GM23338 (cell line): ENCODE results near the gene TKFC. TPM values are rescaled to one million over a fixed set of nuclear protein-coding genes. Genes with fewer than 3 reads are reported as not detected.

Experiments used
- ATAC-seq: fragments of 200-7000 bp; cut with Tn5 transposase; 3 replicates; pipeline ENCODE4 v1.9.1; 2020
- DNase-seq: peaks from one replicate; pipeline ENCODE4 v3.0.0-alpha.2; 2015; ENCODE audit warnings: low spot score
- H2AFZ ChIP-seq: fragments of 200-600 bp; sonication (generic); 2 replicates; pipeline ENCODE4 v1.8.0; 2016; ENCODE audit warnings: antibody characterized with exemption, mild to moderate bottlenecking, moderate library complexity
- H3F3A ChIP-seq: fragments of 200-600 bp; sonication (generic); replicated peaks from 2 replicates; pipeline ENCODE4 v1.8.0; 2017; ENCODE audit warnings: antibody characterized with exemption, mixed run types, low read depth
- H3K27ac ChIP-seq: fragments of 200-600 bp; sonication (generic); 2 replicates; pipeline ENCODE4 v1.6.1; 2016; ENCODE audit warnings: low read depth
- H3K27me3 ChIP-seq: fragments of 200-600 bp; sonication (generic); 2 replicates; pipeline ENCODE4 v1.8.0; 2016; ENCODE audit warnings: mild to moderate bottlenecking, mixed run types, moderate library complexity; ENCODE audit not compliant: insufficient read depth
- H3K36me3 ChIP-seq: fragments of 200-600 bp; sonication (generic); 2 replicates; pipeline ENCODE4 v1.8.0; 2016; ENCODE audit warnings: mild to moderate bottlenecking; ENCODE audit not compliant: insufficient read depth
- H3K4me1 ChIP-seq: fragments of 200-600 bp; sonication (generic); 2 replicates; pipeline ENCODE4 v1.8.0; 2016; ENCODE audit warnings: mild to moderate bottlenecking, moderate library complexity; ENCODE audit not compliant: insufficient read depth
- H3K4me2 ChIP-seq: fragments of 200-600 bp; sonication (generic); 2 replicates; pipeline ENCODE4 v1.7.1; 2017; ENCODE audit warnings: mixed run types
- H3K4me3 ChIP-seq: fragments of 200-600 bp; sonication (generic); 2 replicates; pipeline ENCODE4 v1.6.1; 2016; ENCODE audit warnings: mixed run types
- H3K79me2 ChIP-seq: fragments of 200-600 bp; sonication (generic); replicated peaks from 2 replicates; pipeline ENCODE4 v1.8.0; 2017; ENCODE audit warnings: mild to moderate bottlenecking; ENCODE audit not compliant: insufficient read depth
- H3K9me2 ChIP-seq: fragments of 200-600 bp; sonication (generic); 2 replicates; pipeline ENCODE4 v1.8.0; 2017; ENCODE audit not compliant: insufficient read depth
- H4K20me1 ChIP-seq: fragments of 200-600 bp; sonication (generic); replicated peaks from 2 replicates; pipeline ENCODE4 v1.8.0; 2017; ENCODE audit warnings: mild to moderate bottlenecking; ENCODE audit not compliant: insufficient read depth
- H3K27ac Mint-ChIP-seq: 2 replicates; pipeline ENCODE4 v1.8.0; 2020; ENCODE audit warnings: inconsistent platforms, mild to moderate bottlenecking, moderate library complexity, mixed read lengths
- H3K27me3 Mint-ChIP-seq: 3 replicates; pipeline ENCODE4 v1.8.0; 2022; ENCODE audit warnings: low read depth, mild to moderate bottlenecking, moderate library complexity, mixed read lengths, inconsistent platforms; ENCODE audit not compliant: insufficient read depth, poor library complexity
- H3K36me3 Mint-ChIP-seq: 3 replicates; pipeline ENCODE4 v1.8.0; 2021; ENCODE audit warnings: low read depth, mild to moderate bottlenecking, inconsistent platforms, moderate library complexity, mixed read lengths
- H3K4me1 Mint-ChIP-seq: 3 replicates; pipeline ENCODE4 v1.8.0; 2020; ENCODE audit warnings: mild to moderate bottlenecking, inconsistent platforms, mixed read lengths
- H3K4me3 Mint-ChIP-seq: 3 replicates; pipeline ENCODE4 v1.8.0; 2021; ENCODE audit warnings: moderate library complexity, mild to moderate bottlenecking, inconsistent platforms, mixed read lengths
- H3K9me3 Mint-ChIP-seq: 3 replicates; pipeline ENCODE4 v1.8.0; 2020; ENCODE audit warnings: moderate library complexity, mild to moderate bottlenecking, inconsistent platforms, mixed read lengths
- EZH2 ChIP-seq: fragments of 200-600 bp; sonication (generic); IDR thresholded peaks from one replicate; pipeline ENCODE4 v1.8.0; 2017; ENCODE audit warnings: antibody characterized with exemption, mild to moderate bottlenecking, low read depth; ENCODE audit not compliant: unreplicated experiment
- EZH2phosphoT487 ChIP-seq: fragments of 200-600 bp; sonication (generic); IDR thresholded peaks from one replicate; pipeline ENCODE4 v1.8.1; 2018; ENCODE audit warnings: antibody characterized with exemption; ENCODE audit not compliant: unreplicated experiment
- NANOG ChIP-seq: IDR thresholded peaks from 2 replicates; pipeline ENCODE4 v1.6.1; 2016; ENCODE audit warnings: antibody characterized with exemption, borderline replicate concordance
- ZNF114 ChIP-seq: fragments of 250-450 bp; sonication (Bioruptor Pico); IDR thresholded peaks from 2 replicates; pipeline ENCODE4 v1.5.0; 2020; ENCODE audit warnings: mild to moderate bottlenecking, moderate library complexity
- polyA plus RNA-seq: library from polyadenylated mRNA; unstranded; fragments of >200 nt; fragmentation: Nextera tagmentation; extraction: Ambion mirVana; gene quantifications from 2 replicates; pipeline ENCODE4 v1.2.1, GENCODE V29; 2016
- total RNA-seq: library from RNA; depleted of rRNA; stranded (reverse); fragments of >200 nt; shearing (Covaris generic); gene quantifications from 2 replicates; pipeline ENCODE4 v1.2.3, GENCODE V29; 2014
- TF ChIP-seq, protein P1 (sequence below): fragments of 250-450 bp; sonication (Bioruptor Pico); IDR thresholded peaks from 2 replicates; pipeline ENCODE4 v1.5.0; 2020; ENCODE audit warnings: mild to moderate bottlenecking, moderate library complexity

Gene TKFC
- total and polyA plus RNA-seq, 2 experiments from 2014 or later: 21.7 to 46.9 TPM

DNA sequence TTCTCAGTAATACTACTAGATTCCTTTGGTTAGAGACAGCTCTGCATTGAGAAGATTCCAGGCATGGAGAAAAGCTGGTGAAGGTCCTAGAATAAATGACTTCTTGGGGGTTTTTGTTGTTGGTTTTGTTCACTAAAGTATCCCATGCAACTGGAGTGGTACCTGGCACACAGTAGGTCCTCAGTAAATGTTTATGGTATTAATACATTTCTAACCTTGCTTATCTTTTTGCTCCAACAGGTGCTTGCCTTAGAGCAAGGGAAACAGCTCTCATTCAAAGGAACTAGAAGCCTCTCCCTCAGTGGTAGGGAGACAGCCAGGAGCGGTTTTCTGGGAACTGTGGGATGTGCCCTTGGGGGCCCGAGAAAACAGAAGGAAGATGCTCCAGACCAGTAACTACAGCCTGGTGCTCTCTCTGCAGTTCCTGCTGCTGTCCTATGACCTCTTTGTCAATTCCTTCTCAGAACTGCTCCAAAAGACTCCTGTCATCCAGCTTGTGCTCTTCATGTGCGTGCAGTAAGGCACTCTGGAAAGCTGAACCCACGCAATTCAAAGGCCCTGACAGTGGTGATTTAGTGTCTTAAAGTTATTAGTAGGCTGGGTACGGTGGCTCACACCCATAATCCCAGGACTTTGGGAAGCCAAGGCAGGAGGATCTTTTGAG lies 31.1 kb downstream of the TKFC start:
- Histone ChIP-seq H3F3A (peaks cover 10% of the 10 kb centered on the region; the same call in 1 of the 2 replicates), H3K4me3 (no peak overlapping the region), H3K9me2 (no peaks in the 10 kb centered on the region), H3K4me1 (peaks cover 11% of the 10 kb centered on the region), H4K20me1 (peaks cover 13% of the 10 kb centered on the region), H3K27ac (no peak overlapping the region), H3K79me2 (peaks cover 36% of the 10 kb centered on the region), H2AFZ (no peak overlapping the region), H3K4me2 (no peak overlapping the region; the same call in 1 of the 2 replicates), H3K36me3 (peaks cover 44% of the 10 kb centered on the region), H3K27me3 (no peaks in the 10 kb centered on the region)
- TF ChIP-seq, protein P1, sequence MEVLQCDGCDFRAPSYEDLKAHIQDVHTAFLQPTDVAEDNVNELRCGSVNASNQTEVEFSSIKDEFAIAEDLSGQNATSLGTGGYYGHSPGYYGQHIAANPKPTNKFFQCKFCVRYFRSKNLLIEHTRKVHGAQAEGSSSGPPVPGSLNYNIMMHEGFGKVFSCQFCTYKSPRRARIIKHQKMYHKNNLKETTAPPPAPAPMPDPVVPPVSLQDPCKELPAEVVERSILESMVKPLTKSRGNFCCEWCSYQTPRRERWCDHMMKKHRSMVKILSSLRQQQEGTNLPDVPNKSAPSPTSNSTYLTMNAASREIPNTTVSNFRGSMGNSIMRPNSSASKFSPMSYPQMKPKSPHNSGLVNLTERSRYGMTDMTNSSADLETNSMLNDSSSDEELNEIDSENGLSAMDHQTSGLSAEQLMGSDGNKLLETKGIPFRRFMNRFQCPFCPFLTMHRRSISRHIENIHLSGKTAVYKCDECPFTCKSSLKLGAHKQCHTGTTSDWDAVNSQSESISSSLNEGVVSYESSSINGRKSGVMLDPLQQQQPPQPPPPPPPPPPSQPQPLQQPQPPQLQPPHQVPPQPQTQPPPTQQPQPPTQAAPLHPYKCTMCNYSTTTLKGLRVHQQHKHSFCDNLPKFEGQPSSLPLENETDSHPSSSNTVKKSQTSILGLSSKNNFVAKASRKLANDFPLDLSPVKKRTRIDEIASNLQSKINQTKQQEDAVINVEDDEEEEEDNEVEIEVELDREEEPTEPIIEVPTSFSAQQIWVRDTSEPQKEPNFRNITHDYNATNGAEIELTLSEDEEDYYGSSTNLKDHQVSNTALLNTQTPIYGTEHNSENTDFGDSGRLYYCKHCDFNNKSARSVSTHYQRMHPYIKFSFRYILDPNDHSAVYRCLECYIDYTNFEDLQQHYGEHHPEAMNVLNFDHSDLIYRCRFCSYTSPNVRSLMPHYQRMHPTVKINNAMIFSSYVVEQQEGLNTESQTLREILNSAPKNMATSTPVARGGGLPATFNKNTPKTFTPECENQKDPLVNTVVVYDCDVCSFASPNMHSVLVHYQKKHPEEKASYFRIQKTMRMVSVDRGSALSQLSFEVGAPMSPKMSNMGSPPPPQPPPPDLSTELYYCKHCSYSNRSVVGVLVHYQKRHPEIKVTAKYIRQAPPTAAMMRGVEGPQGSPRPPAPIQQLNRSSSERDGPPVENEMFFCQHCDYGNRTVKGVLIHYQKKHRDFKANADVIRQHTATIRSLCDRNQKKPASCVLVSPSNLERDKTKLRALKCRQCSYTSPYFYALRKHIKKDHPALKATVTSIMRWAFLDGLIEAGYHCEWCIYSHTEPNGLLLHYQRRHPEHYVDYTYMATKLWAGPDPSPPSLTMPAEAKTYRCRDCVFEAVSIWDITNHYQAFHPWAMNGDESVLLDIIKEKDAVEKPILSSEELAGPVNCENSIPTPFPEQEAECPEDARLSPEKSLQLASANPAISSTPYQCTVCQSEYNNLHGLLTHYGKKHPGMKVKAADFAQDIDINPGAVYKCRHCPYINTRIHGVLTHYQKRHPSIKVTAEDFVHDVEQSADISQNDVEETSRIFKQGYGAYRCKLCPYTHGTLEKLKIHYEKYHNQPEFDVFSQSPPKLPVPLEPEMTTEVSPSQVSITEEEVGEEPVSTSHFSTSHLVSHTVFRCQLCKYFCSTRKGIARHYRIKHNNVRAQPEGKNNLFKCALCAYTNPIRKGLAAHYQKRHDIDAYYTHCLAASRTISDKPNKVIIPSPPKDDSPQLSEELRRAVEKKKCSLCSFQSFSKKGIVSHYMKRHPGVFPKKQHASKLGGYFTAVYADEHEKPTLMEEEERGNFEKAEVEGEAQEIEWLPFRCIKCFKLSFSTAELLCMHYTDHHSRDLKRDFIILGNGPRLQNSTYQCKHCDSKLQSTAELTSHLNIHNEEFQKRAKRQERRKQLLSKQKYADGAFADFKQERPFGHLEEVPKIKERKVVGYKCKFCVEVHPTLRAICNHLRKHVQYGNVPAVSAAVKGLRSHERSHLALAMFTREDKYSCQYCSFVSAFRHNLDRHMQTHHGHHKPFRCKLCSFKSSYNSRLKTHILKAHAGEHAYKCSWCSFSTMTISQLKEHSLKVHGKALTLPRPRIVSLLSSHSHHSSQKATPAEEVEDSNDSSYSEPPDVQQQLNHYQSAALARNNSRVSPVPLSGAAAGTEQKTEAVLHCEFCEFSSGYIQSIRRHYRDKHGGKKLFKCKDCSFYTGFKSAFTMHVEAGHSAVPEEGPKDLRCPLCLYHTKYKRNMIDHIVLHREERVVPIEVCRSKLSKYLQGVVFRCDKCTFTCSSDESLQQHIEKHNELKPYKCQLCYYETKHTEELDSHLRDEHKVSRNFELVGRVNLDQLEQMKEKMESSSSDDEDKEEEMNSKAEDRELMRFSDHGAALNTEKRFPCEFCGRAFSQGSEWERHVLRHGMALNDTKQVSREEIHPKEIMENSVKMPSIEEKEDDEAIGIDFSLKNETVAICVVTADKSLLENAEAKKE: no peak
- TF ChIP-seq EZH2: no peak
- no peak for TF ChIP-seq ZNF114 (CRISPR knock-in tag)
- TF ChIP-seq NANOG: no peak
- no peak for TF ChIP-seq EZH2phosphoT487
- ATAC-seq (no peak), DNase-seq (no peak)
- H3K4me3 Mint-ChIP-seq: peak overlapping the region; percentile 99; the same call in 2 of the 3 replicates
- H3K4me1 Mint-ChIP-seq: peaks cover 17% of the 10 kb centered on the region
- no peak overlapping the region for H3K27ac Mint-ChIP-seq
- peaks cover 61% of the 10 kb centered on the region for H3K36me3 Mint-ChIP-seq
- H3K9me3 Mint-ChIP-seq: no peaks in the 10 kb centered on the region
- H3K27me3 Mint-ChIP-seq: peaks cover 8% of the 10 kb centered on the region

DNA sequence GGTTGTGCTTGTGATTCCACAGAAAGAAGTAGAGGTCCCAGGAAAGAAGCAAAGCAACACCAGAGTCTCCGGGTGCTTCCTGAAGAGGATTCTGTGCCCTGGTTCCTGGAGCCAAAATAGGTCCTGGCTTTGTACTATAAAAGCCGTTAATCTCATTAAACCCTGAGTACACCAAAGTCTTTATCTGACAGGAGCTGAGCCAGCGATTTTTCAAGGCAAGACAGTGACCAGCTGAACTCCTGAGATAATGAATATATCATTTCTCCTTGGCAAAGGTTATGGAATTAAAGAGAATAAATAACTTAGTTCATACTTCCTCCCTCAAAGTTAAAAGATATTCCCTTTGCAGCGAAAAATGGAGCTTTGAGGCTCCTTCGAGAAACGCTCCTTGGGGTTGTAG lies 34.4 kb downstream of the TKFC start:
- peaks cover 4% of the 10 kb centered on the region for H3K4me1 ChIP-seq
- Mint-ChIP-seq H3K4me3 (no peak overlapping the region), H3K27me3 (peaks cover 11% of the 10 kb centered on the region), H3K27ac (no peak overlapping the region), H3K9me3 (peaks cover 20% of the 10 kb centered on the region), H3K36me3 (peaks cover 86% of the 10 kb centered on the region), H3K4me1 (peaks cover 7% of the 10 kb centered on the region; the same call in 2 of the 3 replicates)
- H3K27me3 ChIP-seq: no peaks in the 10 kb centered on the region
- H3F3A ChIP-seq: peaks cover 10% of the 10 kb centered on the region; the same call in 1 of the 2 replicates
- no peak overlapping the region for H2AFZ ChIP-seq
- no peak for ATAC-seq
- no peak overlapping the region for H3K27ac ChIP-seq
- no peak overlapping the region for H3K4me2 ChIP-seq
- peaks cover 44% of the 10 kb centered on the region for H3K36me3 ChIP-seq
- peaks cover 19% of the 10 kb centered on the region for H3K79me2 ChIP-seq
- H3K9me2 ChIP-seq: no peaks in the 10 kb centered on the region
- no peak for DNase-seq
- no peak overlapping the region for H3K4me3 ChIP-seq
- peaks cover 9% of the 10 kb centered on the region for H4K20me1 ChIP-seq
- TF ChIP-seq ZNF114 (CRISPR knock-in tag): no peak
- TF ChIP-seq, protein P1: no peak
